Stimulated activated CD8-positive, alpha-beta memory T cell treated with anti-CD3 and anti-CD28 coated beads, Interleukin-7, amount 100 ng/mL, for 24 hours (primary cell): ENCODE results near the gene ZNF718.
"Not testable (repeated sequence)": the region's sequence is repeated elsewhere in the genome, so short reads cannot be mapped to it uniquely, and the experiment has no call there.

Experiments
- DNase-seq: peaks from one replicate; pipeline ENCODE4 v3.0.0-alpha.2; 2020; ENCODE audit warnings: low read depth

Gene ZNF718

DNA sequence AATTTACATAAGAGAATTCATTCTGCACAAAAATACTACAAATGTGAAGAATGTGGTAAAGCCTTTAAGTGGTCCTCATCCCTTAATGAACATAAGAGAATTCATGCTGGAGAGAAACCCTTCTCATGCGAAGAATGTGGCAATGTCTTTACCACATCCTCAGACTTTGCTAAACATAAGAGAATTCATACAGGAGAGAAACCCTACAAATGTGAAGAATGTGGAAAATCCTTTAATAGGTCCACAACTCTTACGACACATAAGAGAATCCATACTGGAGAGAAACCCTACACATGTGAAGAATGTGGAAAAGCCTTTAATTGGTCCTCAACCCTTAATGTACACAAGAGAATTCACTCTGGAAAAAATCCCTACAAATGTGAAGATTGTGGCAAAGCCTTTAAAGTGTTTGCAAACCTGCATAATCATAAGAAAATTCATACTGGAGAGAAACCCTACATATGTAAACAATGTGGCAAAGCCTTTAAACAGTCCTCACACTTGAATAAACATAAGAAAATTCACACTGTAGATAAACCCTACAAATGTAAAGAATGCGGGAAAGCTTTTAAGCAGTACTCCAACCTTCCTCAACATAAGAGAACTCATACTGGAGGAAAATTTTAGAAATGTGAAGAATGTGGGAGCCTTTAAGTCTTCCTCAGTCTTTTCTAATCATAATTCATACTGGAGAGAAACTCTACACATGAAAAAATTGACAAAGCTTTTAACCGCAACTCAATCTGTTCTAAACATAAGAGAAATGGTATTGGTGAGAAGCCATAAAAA, 37.4 kb downstream of the ZNF718 start:
- no peak for DNase-seq

DNA sequence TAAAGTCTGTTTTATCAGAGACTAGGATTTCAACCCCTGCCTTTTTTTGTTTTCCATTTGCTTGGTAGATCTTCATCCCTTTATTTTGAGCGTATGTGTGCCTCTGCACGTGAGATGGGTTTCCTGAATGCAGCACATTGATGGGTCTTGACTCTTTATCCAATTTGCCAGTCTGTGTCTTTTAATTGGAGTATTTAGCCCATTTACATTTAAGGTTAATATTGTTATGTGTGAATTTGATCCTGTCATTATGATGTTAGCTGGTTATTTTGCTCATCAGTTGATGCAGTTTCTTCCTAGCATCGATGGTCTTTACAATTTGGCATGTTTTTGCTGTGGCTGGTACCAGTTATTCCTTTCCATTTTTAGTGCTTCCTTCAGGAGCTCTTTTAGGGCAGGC, 45.3 kb downstream of the ZNF718 start:
- DNase-seq: not testable (repeated sequence)

DNA sequence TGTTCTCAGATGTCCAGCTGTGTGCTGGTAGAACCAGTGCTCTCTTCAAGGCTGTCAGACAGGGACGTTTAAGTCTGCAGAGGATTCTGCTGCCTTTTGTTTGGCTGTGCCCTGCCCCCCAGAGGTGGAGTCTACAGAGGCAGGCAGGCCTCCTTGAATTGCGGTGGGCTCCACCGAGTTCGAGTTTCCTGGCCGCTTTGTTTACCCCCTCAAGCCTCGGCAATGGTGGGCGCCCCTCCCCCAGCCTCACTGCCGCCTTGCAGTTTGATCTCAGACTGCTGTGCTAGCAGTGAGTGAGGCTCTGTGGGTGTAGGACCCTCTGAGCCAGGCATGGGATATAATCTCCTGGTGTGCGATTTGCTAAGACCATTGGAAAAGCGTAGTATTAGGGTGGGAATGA, 47.0 kb downstream of the ZNF718 start:
- not testable (repeated sequence) for DNase-seq

DNA sequence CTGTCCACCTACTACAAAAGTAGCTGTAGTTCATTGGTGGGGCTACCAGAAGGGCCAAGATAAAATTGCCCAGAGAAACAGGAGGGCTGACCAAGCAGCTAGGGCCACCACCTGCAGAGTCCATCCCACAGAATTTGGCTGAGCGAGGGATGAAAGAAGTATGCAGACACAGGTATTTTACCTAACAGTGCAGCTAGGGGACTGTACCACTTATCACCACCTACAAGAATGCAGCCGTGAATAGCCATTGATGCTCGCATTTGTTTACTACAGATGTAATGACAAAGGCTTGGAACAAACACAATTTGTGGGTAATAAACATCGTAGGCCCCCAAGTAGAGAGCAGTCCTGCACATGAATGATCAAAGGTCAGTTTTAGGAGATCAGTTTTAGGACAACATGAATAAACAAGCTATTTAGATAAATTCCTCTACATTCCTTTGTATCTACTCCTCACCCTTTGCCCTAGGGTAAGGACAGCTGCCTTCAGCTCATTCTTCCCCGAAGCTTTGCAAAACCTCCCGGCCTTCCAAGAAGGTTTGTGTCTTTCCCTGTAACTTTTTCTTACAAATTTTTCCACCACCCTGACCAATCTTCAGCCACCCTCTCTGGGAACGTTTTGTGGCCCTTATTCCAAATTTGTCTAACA, 49.5 kb downstream of the ZNF718 start:
- DNase-seq: no peak

DNA sequence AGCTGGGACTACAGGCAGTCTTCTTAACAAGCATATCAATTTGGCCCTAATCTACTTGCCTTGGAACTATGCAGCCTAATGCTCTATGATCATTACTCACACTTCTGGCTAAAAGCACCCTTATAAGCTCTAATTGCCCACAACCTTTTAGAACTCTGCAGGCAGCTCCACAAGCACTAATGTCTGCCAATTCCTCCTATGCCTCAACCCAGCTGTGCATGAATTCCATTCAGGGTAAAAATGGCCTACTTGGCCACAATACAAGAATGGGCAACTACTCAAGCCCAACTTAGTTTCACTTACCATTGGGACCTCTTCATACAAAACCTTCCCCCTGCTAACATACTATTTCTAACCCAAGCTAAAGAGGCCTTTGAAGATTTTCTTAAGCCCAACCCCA, 51.7 kb downstream of the ZNF718 start:
- no peak for DNase-seq

- no peak for DNase-seq
Measured at GRCh38 chr4:176995-177394, 52.7 kb downstream of the ZNF718 start.

GRCh38 chr4:182225-182624, 57.9 kb downstream of the ZNF718 start:
- not testable (repeated sequence) for DNase-seq

DNA sequence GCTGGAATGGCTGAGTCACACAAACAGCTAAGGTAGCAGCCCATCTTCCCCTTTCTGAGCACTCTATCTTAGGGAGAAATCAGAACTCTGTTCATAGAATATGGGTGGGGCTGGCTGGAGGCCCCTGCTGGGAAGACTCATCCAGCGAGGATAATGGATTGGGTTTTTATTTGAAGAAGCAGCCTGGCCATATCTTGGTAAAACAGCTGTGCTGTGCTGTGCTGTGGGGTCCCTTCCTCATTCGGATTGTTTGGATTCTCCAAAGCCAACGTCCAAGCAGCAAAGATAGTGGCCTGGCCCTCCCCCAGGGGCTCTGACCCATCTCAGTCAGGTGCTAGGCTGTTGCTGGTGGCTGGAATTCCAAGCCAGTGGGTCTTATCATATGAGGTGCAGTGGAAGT, 63.8 kb downstream of the ZNF718 start:
- DNase-seq: no peak

GRCh38 chr4:195159-195558, 70.9 kb downstream of the ZNF718 start:
- not testable (repeated sequence) for DNase-seq

- DNase-seq: no peak
Measured at GRCh38 chr4:200936-201335, 76.6 kb downstream of the ZNF718 start.

- not testable (repeated sequence) for DNase-seq
Measured at GRCh38 chr4:202822-203221, 78.5 kb downstream of the ZNF718 start.

- no peak for DNase-seq
Measured at GRCh38 chr4:205097-205756, 80.9 kb downstream of the ZNF718 start.

DNA sequence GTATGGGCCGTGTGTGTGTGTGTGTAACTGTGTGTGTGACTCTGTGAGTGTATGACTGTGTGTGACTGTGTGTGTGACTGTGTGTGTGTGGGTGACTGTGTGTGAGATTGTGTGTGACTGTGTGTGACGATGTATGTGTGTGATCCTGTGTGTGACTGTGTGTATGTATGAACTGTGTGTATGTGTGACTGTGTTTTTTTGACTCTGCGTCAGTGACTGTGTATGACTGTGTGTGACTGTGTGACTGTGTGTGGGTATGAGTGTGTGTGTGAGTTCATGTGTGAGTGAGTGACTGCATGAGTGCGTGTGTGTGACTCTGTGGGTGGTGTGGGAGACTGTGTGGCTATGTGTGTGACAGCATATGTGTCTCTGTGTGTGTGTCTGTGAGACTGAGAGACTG, 81.8 kb downstream of the ZNF718 start:
- no peak for DNase-seq

GRCh38 chr4:208416-209096, 84.3 kb downstream of the ZNF718 start:
- not testable (repeated sequence) for DNase-seq

DNA sequence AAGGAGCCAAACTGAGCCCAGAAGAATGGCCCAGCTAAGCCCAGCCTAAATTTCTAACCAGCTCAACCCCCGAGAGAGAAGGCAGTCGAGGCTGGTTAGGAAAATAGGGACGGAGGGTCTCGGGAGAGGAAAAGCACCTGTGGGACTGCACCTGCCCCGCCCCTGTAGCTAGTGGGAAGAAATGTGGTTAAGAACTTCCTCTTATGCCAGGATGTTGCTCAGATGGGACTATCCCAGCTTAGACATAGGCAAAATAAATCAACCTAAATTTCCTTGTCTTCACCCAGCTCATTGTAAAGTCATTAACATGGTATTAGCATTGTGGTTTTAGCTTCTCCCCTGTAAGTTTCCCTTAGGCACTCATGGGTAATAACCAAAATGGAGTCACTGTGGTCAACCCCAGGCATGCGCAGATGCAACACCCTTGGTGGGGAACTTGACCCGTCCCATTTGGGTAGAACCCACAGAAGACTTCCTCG, 86.8 kb downstream of the ZNF718 start:
- DNase-seq: no peak

DNA sequence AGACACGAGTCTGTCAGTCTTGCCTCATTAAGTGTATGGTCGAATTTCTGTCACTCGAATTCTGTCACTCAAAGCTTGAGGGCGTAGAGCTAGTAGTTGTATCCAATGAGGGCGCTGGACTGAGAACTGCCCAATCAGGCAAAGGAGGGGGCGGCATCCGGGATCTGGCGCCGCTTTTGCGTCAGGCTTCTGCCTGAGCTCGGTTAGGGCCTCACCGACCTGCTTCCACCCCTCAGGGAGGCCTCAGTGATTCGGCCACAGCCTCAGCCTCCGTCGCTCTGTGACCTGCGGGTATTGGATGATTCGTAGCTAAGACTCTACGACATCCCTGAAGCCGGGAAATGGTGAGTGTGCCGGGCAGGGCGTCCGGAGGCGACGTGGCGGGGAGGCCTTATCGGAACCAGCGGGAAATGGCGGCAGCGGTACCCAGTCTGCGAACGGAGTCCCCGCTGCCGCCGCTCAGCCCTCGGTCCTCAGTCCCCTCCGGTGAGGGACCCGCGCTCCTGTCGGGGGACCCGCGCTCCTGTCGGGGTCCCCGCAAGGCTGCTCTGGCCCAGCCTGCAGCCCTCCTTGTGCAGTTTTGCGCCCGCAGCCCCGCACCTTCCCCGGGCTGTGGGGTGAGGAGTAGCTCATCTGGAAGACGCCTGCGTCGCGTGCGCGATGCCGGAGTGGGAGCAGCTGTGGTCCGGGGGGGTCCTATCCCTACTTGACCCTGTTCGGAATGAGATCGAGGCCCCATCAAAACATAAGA, 88.3 kb downstream of the ZNF718 start:
- no peak for DNase-seq

GRCh38 chr4:213189-213535, 88.9 kb downstream of the ZNF718 start:
- DNase-seq: not testable (repeated sequence)
